Mucosa of descending colon (tissue), 3 donors: Measurements from ENCODE around the gene RENBP. TPM values are rescaled to one million over a fixed set of nuclear protein-coding genes. Genes with fewer than 3 reads are reported as not detected.

Source experiments
- ATAC-seq: fragments of 200-7000 bp; cut with Tn5 transposase; one replicate; pipeline ENCODE4 v1.9.1; 2020; ENCODE audit warnings: mild to moderate bottlenecking, moderate library complexity
- DNase-seq, 3 donors: peaks; one replicate each; pipeline ENCODE4 v3.0.0-alpha.2; 2020
- H3K36me3 ChIP-seq: fragments of 200-600 bp; one replicate; pipeline ENCODE4 v1.8.0; 2021; ENCODE audit warnings: low read depth, mild to moderate bottlenecking
- H3K4me1 ChIP-seq: fragments of 200-600 bp; one replicate; pipeline ENCODE4 v1.8.0; 2021; ENCODE audit warnings: low read depth, mild to moderate bottlenecking
- H3K4me3 ChIP-seq: fragments of 200-600 bp; one replicate; pipeline ENCODE4 v1.8.0; 2021; ENCODE audit warnings: mild to moderate bottlenecking
- H3K9me3 ChIP-seq: fragments of 200-600 bp; one replicate; pipeline ENCODE4 v1.8.0; 2021; ENCODE audit warnings: mild to moderate bottlenecking
- CTCF ChIP-seq: fragments of 200-600 bp; IDR thresholded peaks from one replicate; pipeline ENCODE4 v1.8.0; 2022; ENCODE audit warnings: antibody characterized with exemption, mild to moderate bottlenecking
- intact Hi-C, 2 donors: fragments of 100-400 bp; cut with DNase I in 1 of 2; cut with micrococcal nuclease in 1 of 2; formaldehyde crosslinking; loops; one replicate each; pipeline versions ENCODE4 v1.11.0 to v1.11.1; 2022; cut with DNase I, micrococcal nuclease
- total RNA-seq, 3 donors: library from RNA; stranded (reverse); fragmentation: NEBNext Ultra II Directional in 2 of 3; extraction: Animal tissue kit (Norgen Biotek cat#: 25700) in 2 of 3; gene quantifications; one replicate each; pipeline versions ENCODE4 v1.2.1 to v1.2.4, GENCODE V29; 2021 to 2023
- donor health status: DM: no; HTN: no; CAD: no; lungs with moderate emphysema.
- donor health status: DM: no; HTN: no; CAD: no.
- donor health status: DM: no; HTN: yes; CAD: no.

Gene RENBP
- total RNA-seq, 3 donors from 2014 or later = 3.5 to 21.2 (median 10.2) TPM

- peak in 1 of 3 donors; percentile 49 for DNase-seq
Observed at GRCh38 chrX:153909024-153909979, 35.1 kb downstream of the RENBP start.

DNA sequence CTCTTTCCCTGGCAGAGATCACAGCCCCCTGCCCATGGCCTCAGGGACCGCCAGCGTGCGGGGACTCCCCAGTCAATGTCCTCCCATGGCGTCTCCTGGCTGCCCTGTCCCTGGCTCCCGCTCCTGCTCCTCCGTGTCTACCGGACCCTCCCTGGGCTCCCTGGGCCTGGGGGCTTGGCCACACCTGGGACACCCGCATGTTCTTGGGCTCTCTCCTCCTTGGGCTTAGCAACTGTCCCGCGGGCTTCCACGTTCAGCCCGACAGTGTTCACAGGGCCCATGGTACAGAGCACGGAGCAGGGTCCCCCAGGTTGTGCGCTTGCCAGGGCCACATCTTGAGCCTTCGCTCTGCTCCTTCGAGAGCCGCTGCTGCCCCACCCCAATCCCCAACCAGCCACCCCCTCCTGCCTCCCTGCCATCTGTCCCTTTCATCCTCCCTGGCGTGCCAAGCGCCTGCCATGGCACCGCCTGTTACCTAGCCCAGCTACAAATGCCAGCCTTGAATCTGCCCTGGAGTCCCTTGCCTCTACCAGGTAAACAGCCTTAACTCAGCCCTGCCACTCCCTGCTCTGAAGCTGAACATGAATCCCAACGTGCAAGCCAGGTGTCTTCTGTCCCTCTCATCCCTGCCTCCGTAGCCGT lies 36.1 kb downstream of the RENBP start:
- no peaks in the 10 kb centered on the region for H3K4me1 ChIP-seq
- H3K4me3 ChIP-seq = no peak overlapping the region
- H3K9me3 ChIP-seq = no peaks in the 10 kb centered on the region
- intact Hi-C loops = no loop called here
- H3K36me3 ChIP-seq = no peaks in the 10 kb centered on the region
- no peak for TF ChIP-seq CTCF
- no peak for ATAC-seq
- DNase-seq = peak in 1 of 3 donors; percentile 47

More at GRCh38 chrX:153909024-153909979, 35.1 kb downstream of the RENBP start:
- intact Hi-C loops = no loop called here
- TF ChIP-seq CTCF = no peak
- no peak overlapping the region for H3K4me3 ChIP-seq
- H3K9me3 ChIP-seq = no peaks in the 10 kb centered on the region
- ATAC-seq = no peak
- no peaks in the 10 kb centered on the region for H3K36me3 ChIP-seq
- H3K4me1 ChIP-seq = no peaks in the 10 kb centered on the region

DNA sequence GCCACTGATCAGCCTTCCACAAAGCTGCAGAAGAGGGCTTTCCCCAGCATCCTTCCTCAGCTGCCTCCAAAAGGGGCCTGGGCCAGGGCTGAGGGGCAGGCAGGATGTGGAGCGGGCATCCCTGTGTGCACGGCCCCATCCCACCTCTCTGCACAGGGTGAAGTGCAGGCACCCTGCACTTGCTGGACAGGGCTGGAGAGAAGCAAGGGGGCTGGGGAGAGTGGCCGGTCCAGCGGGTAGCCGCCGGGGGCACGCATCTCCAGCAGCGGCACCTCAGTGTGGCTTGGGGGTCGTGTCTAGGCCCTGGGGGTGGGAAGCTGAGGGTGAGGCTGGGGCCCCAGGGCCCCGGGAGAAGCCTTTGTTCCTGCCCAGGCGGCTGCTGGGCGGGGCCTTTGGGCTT lies 37.0 kb downstream of the RENBP start:
- TF ChIP-seq CTCF = no peak
- no peaks in the 10 kb centered on the region for H3K9me3 ChIP-seq
- no peak for ATAC-seq
- no peak overlapping the region for H3K4me3 ChIP-seq
- intact Hi-C loops = no loop called here
- H3K36me3 ChIP-seq = no peaks in the 10 kb centered on the region
- H3K4me1 ChIP-seq = no peaks in the 10 kb centered on the region
- DNase-seq = no peak

DNA sequence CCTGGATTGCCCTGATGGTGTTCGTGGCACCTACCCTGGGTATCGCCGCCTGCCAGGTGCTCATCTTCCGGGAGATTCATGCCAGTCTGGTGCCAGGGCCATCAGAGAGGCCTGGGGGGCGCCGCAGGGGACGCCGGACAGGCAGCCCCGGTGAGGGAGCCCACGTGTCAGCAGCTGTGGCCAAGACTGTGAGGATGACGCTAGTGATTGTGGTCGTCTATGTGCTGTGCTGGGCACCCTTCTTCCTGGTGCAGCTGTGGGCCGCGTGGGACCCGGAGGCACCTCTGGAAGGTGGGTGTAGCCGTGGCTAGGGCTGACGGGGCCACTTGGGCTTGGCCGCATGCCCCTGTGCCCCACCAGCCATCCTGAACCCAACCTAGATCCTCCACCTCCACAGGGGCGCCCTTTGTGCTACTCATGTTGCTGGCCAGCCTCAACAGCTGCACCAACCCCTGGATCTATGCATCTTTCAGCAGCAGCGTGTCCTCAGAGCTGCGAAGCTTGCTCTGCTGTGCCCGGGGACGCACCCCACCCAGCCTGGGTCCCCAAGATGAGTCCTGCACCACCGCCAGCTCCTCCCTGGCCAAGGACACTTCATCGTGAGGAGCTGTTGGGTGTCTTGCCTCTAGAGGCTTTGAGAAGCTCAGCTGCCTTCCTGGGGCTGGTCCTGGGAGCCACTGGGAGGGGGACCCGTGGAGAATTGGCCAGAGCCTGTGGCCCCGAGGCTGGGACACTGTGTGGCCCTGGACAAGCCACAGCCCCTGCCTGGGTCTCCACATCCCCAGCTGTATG lies 38.1 kb downstream of the RENBP start:
- ATAC-seq (peak; percentile 6), DNase-seq (no peak)
- intact Hi-C loops = no loop called here
- Histone ChIP-seq H3K9me3 (no peaks in the 10 kb centered on the region), H3K4me3 (no peak overlapping the region), H3K4me1 (no peaks in the 10 kb centered on the region), H3K36me3 (no peaks in the 10 kb centered on the region)
- TF ChIP-seq CTCF = no peak

- TF ChIP-seq CTCF = no peak
- ATAC-seq = no peak
- Histone ChIP-seq H3K4me1 (no peaks in the 10 kb centered on the region), H3K36me3 (no peaks in the 10 kb centered on the region), H3K9me3 (no peaks in the 10 kb centered on the region), H3K4me3 (no peak overlapping the region)
- intact Hi-C loops = no loop called here
- no peak for DNase-seq
Observed at GRCh38 chrX:153905481-153906095, 38.9 kb downstream of the RENBP start.
